Diencephalon (tissue), 1 donor: ENCODE measurements around the gene VPS26A. TPM values are rescaled to one million over a fixed set of nuclear protein-coding genes. Genes with fewer than 3 reads are reported as not detected.

Experiments
- small RNA-seq: library from RNA; depleted of rRNA; stranded (forward); fragments of <200 nt; gene quantifications from one replicate; pipeline ENCODE3, GENCODE V24; 2014
- total RNA-seq: library from RNA; depleted of rRNA; stranded (reverse); fragments of >200 nt; gene quantifications from one replicate; pipeline ENCODE4 v1.2.3, GENCODE V29; 2014

Gene VPS26A
- total RNA-seq, result 49.8 TPM

GRCh38 chr10:69123747-69124562 is at the start of gene VPS26A:
Gene VPS26A (plus strand): TSS chr10:69124178. CDS start chr10:69124278, 100 bp downstream.

GRCh38 chr10:69087590-69088470 is 36.1 kb upstream of the VPS26A start, which contains the start of gene SRGN:
Gene SRGN (plus strand): TSS chr10:69088103. CDS start chr10:69088158, 55 bp downstream.

GRCh38 chr10:69179743-69180524 is 56.0 kb downstream of the VPS26A start, which contains the start of gene SUPV3L1:
Gene SUPV3L1 (plus strand): TSS chr10:69180234. CDS start chr10:69180292, 58 bp downstream.

GRCh38 chr10:69220041-69220451 is 96.1 kb downstream of the VPS26A start, which contains the start of gene HKDC1:
Gene HKDC1 (plus strand): TSS chr10:69220332. CDS start chr10:69220436, 104 bp downstream.

Small RNAs within 50 kb of the gene (small RNA-seq; reads per million reads assigned to genes)
- gene RF00017, result not detected

Other genes starting within 250 kb of the VPS26A start
- gene DDX50, start 222.9 kb upstream of the VPS26A start, total RNA-seq, result 47.7 TPM
- 40.4 TPM for gene DDX21, start 168.0 kb upstream of the VPS26A start, total RNA-seq
- gene KIFBP, start 135.4 kb upstream of the VPS26A start, total RNA-seq, result 48.0 TPM
- gene SRGN, start 36.1 kb upstream of the VPS26A start, total RNA-seq, result 29.1 TPM
- gene SUPV3L1, start 56.1 kb downstream of the VPS26A start, total RNA-seq, result 35.1 TPM
- gene HKDC1, start 96.2 kb downstream of the VPS26A start, total RNA-seq, result 2.1 TPM
- 154 TPM for gene HK1, start 154.3 kb downstream of the VPS26A start, total RNA-seq